AG09319 (cell line): ENCODE measurements around the gene REEP3.

ENCODE experiments used
- DNase-seq: peaks from one replicate; pipeline ENCODE4 v3.0.0-alpha.2; 2010; ENCODE audit warnings: low read depth; ENCODE audit errors: extremely low read depth
- CTCF ChIP-seq: IDR thresholded peaks from 2 replicates; pipeline ENCODE4 v1.5.1; 2011; ENCODE audit warnings: low read depth, mild to moderate bottlenecking, inconsistent platforms, low read length, moderate library complexity

REEP3 gene

GRCh38 chr10:63515002-63515763 is 6.0 kb upstream of the REEP3 start:
- DNase-seq: no peak
- TF ChIP-seq CTCF: no peak

- TF ChIP-seq CTCF: no peak
- no peak for DNase-seq
Measured at GRCh38 chr10:63516207-63516606, 5.0 kb upstream of the REEP3 start.

GRCh38 chr10:63518690-63519288 is 2.4 kb upstream of the REEP3 start:
- DNase-seq: no peak
- TF ChIP-seq CTCF: no peak

GRCh38 chr10:63521416-63522276 is 445 bp downstream of the REEP3 start:
- peak; percentile 52 for DNase-seq
- no peak for TF ChIP-seq CTCF

GRCh38 chr10:63522277-63522687 is 1.1 kb downstream of the REEP3 start:
- no peak for DNase-seq
- no peak for TF ChIP-seq CTCF

- DNase-seq: no peak
- no peak for TF ChIP-seq CTCF
Measured at GRCh38 chr10:63522995-63523394, 1.8 kb downstream of the REEP3 start.

GRCh38 chr10:63525021-63525420 is 3.8 kb downstream of the REEP3 start:
- TF ChIP-seq CTCF: no peak
- DNase-seq: no peak
